ENCODE measurements around the gene NUCKS1.

The NUCKS1 gene

DNA sequence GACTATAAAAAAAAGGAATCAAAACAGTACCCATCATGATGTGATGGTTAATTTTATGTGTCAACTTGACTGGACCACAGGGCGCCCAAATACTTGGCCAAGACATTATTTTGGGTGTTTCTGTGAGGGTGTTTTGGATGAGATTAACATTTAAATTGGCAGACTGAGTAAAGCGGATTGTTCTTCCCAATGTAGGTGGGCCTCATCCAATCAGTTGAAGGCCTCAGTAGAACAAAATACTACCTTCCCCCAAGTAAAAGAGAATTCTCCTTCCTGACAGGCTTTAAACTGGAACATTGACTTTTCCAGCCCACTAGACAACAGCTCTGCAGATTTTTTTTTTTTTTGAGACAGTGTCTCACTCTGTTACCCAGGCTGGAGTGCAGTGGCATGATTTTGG lies 14.6 kb upstream of the NUCKS1 start:
- Histone ChIP-seq H3K27me3 (ENCODE audit: insufficient read depth, low read depth) (no peaks in the 10 kb centered on the region), H3K4me3 (IDR thresholded peaks at IDR 0.05; ENCODE audit: insufficient read depth, low read depth, low read length) (no peak overlapping the region), H3K9ac (no peak overlapping the region), H2AFZ (ENCODE audit: low read depth) (no peak overlapping the region), H3K79me2 (ENCODE audit: insufficient read depth, low read depth) (no peaks in the 10 kb centered on the region), H4K20me1 (ENCODE audit: insufficient read depth) (no peaks in the 10 kb centered on the region), H3K36me3 (ENCODE audit: insufficient read depth) (no peaks in the 10 kb centered on the region), H3K4me1 (ENCODE audit: low read depth, poor library complexity, severe bottlenecking) (no peaks in the 10 kb centered on the region), H3K4me2 (no peak overlapping the region), H3K27ac (no peak overlapping the region)
- TF ChIP-seq, protein P1, sequence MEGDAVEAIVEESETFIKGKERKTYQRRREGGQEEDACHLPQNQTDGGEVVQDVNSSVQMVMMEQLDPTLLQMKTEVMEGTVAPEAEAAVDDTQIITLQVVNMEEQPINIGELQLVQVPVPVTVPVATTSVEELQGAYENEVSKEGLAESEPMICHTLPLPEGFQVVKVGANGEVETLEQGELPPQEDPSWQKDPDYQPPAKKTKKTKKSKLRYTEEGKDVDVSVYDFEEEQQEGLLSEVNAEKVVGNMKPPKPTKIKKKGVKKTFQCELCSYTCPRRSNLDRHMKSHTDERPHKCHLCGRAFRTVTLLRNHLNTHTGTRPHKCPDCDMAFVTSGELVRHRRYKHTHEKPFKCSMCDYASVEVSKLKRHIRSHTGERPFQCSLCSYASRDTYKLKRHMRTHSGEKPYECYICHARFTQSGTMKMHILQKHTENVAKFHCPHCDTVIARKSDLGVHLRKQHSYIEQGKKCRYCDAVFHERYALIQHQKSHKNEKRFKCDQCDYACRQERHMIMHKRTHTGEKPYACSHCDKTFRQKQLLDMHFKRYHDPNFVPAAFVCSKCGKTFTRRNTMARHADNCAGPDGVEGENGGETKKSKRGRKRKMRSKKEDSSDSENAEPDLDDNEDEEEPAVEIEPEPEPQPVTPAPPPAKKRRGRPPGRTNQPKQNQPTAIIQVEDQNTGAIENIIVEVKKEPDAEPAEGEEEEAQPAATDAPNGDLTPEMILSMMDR (conservative IDR thresholded peaks at IDR 0.05; ENCODE audit: low read depth, low read length), result no peak

DNA sequence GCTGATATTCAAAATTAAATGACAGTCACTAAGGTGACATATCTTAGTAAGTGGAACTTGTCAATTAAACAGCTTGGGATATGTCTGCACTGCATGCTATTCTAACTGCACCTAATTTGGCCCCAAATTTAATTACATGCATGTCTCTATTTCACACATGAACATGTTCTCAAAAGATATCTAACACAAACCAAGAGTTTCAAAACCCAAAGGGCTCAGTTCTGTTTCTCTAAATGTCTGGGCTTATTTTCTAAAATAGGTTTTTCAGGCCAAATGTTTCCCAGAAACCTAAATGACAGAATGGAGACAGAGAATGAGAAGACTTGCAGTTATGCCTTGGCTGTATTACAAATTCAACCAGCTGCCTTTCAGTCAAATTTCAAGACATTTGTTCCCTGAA lies 14.0 kb upstream of the NUCKS1 start:
- Histone ChIP-seq H4K20me1 (ENCODE audit: insufficient read depth) (no peaks in the 10 kb centered on the region), H3K4me3 (IDR thresholded peaks at IDR 0.05; ENCODE audit: insufficient read depth, low read depth, low read length) (no peak overlapping the region), H3K79me2 (ENCODE audit: insufficient read depth, low read depth) (no peaks in the 10 kb centered on the region), H3K27me3 (ENCODE audit: insufficient read depth, low read depth) (no peaks in the 10 kb centered on the region), H2AFZ (ENCODE audit: low read depth) (no peak overlapping the region), H3K9ac (no peak overlapping the region), H3K27ac (no peak overlapping the region), H3K4me1 (ENCODE audit: low read depth, poor library complexity, severe bottlenecking) (no peaks in the 10 kb centered on the region), H3K36me3 (ENCODE audit: insufficient read depth) (no peaks in the 10 kb centered on the region), H3K4me2 (no peak overlapping the region)
- TF ChIP-seq, protein P1 (conservative IDR thresholded peaks at IDR 0.05; ENCODE audit: low read depth, low read length), result no peak

DNA sequence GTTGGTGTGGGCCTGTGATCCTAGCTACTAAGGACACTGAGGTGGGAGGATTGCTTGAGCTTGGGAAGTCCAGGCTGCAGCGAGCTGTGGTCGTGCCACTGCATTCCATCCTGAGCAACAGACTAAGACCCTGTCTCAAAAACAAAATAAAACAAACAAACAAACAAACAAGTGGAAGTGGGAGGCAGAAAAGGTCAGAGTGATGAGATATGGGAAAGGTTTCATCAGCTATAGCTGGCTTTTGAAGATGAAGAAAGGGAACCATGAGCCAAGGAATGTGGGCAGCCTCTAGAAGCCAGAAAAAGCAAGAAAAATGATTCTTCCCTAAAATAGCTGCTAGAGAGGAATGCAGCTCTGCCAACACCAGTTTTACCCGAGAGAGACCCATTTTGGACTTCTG lies 10.6 kb upstream of the NUCKS1 start:
- TF ChIP-seq, protein P1 (conservative IDR thresholded peaks at IDR 0.05; ENCODE audit: low read depth, low read length), result no peak
- H3K27me3 ChIP-seq (ENCODE audit: insufficient read depth, low read depth), result no peaks in the 10 kb centered on the region
- H3K9ac ChIP-seq, result no peak overlapping the region
- H3K4me1 ChIP-seq (ENCODE audit: low read depth, poor library complexity, severe bottlenecking), result peaks cover 8% of the 10 kb centered on the region
- H3K4me3 ChIP-seq (IDR thresholded peaks at IDR 0.05; ENCODE audit: insufficient read depth, low read depth, low read length), result no peak overlapping the region
- H3K79me2 ChIP-seq (ENCODE audit: insufficient read depth, low read depth), result no peaks in the 10 kb centered on the region
- no peaks in the 10 kb centered on the region for H4K20me1 ChIP-seq (ENCODE audit: insufficient read depth)
- no peak overlapping the region for H3K27ac ChIP-seq
- no peak overlapping the region for H2AFZ ChIP-seq (ENCODE audit: low read depth)
- no peak overlapping the region for H3K4me2 ChIP-seq
- H3K36me3 ChIP-seq (ENCODE audit: insufficient read depth), result no peaks in the 10 kb centered on the region

DNA sequence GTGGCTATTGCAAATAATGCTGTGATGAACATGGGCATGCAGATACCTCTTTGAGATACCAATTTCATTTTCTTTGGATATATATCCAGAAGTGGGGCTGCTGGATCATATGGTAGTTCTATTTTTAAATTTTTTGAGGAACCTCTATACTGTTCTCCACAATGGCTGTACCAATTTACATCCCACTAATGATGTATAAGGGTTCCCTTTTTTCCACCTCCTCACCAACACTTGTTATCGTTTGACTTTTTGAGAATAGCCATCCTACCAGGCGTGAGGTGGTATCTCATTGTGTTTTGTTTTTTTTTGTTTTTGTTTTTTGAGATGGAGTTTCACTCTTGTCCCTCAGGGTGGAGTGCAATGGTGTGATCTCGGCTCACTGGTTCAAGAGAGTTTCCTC lies 6.6 kb upstream of the NUCKS1 start:
- no peak overlapping the region for H3K27ac ChIP-seq

More for the DNA sequence above, 6.6 kb upstream of the NUCKS1 start:
- TF ChIP-seq, protein P1 (conservative IDR thresholded peaks at IDR 0.05; ENCODE audit: low read depth, low read length), result no peak
- peaks cover 8% of the 10 kb centered on the region for H3K4me1 ChIP-seq (ENCODE audit: low read depth, poor library complexity, severe bottlenecking)
- no peak overlapping the region for H2AFZ ChIP-seq (ENCODE audit: low read depth)
- H3K4me2 ChIP-seq, result no peak overlapping the region
- H3K27me3 ChIP-seq (ENCODE audit: insufficient read depth, low read depth), result no peaks in the 10 kb centered on the region
- H3K4me3 ChIP-seq (IDR thresholded peaks at IDR 0.05; ENCODE audit: insufficient read depth, low read depth, low read length), result no peak overlapping the region
- no peaks in the 10 kb centered on the region for H4K20me1 ChIP-seq (ENCODE audit: insufficient read depth)
- H3K9ac ChIP-seq, result no peak overlapping the region
- H3K79me2 ChIP-seq (ENCODE audit: insufficient read depth, low read depth), result no peaks in the 10 kb centered on the region
- no peaks in the 10 kb centered on the region for H3K36me3 ChIP-seq (ENCODE audit: insufficient read depth)
